Measurements from ENCODE around the gene STX8.

The STX8 gene

DNA sequence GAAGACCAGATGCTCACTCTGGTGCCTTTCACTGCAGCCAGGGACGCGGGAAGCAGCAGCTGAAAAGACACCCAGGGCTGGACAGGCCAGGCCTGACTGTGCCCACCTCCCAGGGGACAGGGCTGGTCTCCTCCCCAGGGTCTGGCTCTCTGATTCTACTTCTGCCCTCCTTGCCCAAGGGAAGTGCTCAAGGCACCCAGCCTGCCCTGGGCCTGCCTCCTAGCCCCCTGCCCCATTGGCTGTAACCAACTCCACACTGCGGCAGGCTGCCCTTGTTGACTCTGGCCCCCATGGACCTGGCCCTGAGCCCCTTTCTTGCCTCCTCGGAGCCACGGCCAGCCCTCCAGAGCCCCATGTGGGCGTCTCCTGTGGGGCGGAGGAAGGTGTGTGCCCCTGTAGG lies 341.9 kb downstream of the STX8 start:
- TF ChIP-seq, protein P1, sequence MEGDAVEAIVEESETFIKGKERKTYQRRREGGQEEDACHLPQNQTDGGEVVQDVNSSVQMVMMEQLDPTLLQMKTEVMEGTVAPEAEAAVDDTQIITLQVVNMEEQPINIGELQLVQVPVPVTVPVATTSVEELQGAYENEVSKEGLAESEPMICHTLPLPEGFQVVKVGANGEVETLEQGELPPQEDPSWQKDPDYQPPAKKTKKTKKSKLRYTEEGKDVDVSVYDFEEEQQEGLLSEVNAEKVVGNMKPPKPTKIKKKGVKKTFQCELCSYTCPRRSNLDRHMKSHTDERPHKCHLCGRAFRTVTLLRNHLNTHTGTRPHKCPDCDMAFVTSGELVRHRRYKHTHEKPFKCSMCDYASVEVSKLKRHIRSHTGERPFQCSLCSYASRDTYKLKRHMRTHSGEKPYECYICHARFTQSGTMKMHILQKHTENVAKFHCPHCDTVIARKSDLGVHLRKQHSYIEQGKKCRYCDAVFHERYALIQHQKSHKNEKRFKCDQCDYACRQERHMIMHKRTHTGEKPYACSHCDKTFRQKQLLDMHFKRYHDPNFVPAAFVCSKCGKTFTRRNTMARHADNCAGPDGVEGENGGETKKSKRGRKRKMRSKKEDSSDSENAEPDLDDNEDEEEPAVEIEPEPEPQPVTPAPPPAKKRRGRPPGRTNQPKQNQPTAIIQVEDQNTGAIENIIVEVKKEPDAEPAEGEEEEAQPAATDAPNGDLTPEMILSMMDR (IDR thresholded peaks at IDR 0.05; ENCODE audit: insufficient read depth, missing control alignments): no peak
- FAIRE-seq (no peak), DNase-seq (ENCODE audit: insufficient read length, low spot score) (no peak)

DNA sequence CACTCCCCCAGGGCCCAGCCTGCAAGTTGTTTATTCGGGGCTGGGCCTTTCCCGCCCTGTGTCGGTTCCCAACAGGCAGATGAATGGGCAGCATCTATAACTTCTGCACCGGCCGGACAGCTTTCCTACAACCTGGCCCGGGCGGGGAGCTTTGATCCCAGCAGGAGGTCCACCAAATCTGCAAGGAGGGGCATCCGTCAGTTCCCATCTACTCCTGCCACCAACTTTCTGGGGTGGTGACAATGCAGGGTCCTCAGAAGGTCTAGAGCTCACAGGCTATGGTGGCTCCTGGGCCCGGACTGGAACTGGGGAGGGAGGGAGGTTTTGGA lies 342.4 kb downstream of the STX8 start:
- DNase-seq (ENCODE audit: insufficient read length, low spot score) (no peak), FAIRE-seq (no peak)
- TF ChIP-seq, protein P1 (IDR thresholded peaks at IDR 0.05; ENCODE audit: insufficient read depth, missing control alignments): no peak

DNA sequence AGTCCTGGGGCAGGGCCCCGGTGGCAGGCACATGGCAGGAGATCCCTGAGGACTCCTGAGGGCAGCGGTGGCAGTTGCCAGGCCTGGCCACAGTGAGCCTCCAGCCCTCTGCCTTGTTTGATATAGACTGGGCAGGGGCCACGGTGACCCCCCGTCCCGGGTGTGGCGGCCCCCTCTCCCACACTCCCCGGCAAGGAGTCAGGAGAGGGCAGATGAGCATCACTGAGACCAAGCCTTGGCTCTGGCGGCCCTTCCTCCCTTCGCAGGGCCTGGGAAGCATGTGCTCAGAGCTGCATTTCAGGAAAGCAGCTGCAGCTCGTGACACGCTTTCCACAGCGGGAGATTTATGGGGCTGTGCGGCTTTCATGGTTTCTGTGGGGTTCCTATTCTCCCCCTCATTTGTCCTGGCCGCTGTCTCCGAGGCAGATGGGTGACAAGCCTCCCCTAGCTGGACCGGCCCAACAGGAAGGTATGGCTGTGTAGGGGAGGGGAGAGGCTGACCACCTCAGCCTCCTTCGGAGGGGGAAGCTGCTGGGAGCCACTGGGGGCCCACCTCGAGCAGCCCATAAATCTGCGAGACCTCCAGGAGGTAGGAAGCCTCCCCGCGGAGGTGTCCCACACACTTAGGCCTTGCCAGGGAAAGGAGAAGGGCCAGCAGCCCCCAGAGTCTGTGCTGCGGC lies 342.9 kb downstream of the STX8 start:
- FAIRE-seq (no peak), DNase-seq (ENCODE audit: insufficient read length, low spot score) (no peak)
- TF ChIP-seq, protein P1 (IDR thresholded peaks at IDR 0.05; ENCODE audit: insufficient read depth, missing control alignments): no peak

DNA sequence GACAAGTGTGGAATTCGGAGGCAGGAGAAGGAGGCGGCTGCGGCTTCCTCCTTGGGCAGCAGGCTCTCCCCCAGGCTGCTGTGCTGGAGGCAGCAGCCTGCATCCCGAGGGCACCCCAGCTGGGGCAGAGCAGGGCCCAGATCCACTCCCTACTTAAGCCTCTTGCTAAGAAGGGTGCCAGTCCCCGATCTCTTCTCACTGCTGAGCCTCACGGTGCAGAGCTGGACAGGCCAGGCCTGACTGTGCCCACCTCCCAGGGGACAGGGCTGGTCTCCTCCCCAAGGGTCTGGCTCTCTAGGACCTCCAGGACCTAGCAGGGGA lies 343.5 kb downstream of the STX8 start:
- TF ChIP-seq, protein P1 (IDR thresholded peaks at IDR 0.05; ENCODE audit: insufficient read depth, missing control alignments): no peak
- no peak for FAIRE-seq
- DNase-seq (ENCODE audit: insufficient read length, low spot score): no peak

DNA sequence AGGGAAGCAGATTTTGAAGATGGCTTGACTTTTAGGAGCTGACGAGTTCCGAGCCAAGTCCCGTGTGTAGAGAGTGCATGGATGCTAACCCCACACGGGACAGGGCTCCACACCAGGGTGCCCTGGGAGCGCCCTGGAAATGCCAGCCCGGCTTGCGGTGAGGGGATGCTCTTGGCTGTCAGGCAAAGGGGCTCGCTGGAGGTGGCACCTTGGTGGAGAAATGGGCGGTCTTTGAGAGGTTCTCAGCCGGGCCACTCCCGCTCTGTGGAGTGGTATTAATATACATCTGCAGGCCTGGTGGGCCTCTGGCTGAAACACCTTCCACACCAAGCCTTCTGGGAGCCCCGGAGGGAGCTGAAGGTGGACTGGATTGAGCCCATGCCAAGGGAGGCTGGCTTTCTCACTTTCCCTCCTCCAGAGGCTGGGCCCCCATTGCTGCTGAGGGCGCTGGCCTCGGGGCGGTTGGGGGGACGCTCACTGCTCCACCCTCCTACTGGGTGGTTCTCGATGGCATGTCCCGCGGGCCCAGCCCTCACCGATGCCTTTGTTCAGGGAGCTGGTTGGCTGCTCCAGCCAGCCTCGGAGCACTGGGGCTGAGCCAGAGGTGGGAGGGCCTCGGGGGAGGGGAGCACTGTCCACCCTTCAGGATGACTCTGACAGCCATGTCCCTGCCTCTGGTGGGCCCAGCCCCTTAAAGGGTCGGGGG lies 344.0 kb downstream of the STX8 start:
- DNase-seq (ENCODE audit: insufficient read length, low spot score) (no peak), FAIRE-seq (no peak)
- TF ChIP-seq, protein P1 (IDR thresholded peaks at IDR 0.05; ENCODE audit: insufficient read depth, missing control alignments): no peak

DNA sequence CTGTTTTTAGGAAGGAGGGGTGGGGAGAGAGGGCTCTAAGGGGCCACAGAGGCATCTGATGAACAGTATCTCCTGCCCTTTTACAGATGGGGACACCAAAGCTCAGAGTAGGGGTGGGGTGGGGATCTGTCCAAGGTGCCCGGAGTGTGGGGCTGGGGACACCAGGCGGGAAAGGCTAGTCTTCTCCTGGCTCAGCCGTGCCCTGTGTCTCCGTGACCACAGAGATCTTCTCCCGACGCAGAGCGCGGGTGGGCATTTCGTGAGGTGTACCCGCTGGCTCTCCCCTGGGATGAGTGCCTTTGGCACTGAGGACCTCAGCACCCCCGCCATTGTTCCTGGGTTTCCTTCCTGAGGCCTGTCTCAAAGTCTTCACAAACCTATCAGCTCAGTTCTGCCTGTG lies 344.8 kb downstream of the STX8 start:
- FAIRE-seq: no peak
- DNase-seq (ENCODE audit: insufficient read length, low spot score): no peak
- TF ChIP-seq, protein P1 (IDR thresholded peaks at IDR 0.05; ENCODE audit: insufficient read depth, missing control alignments): no peak

DNA sequence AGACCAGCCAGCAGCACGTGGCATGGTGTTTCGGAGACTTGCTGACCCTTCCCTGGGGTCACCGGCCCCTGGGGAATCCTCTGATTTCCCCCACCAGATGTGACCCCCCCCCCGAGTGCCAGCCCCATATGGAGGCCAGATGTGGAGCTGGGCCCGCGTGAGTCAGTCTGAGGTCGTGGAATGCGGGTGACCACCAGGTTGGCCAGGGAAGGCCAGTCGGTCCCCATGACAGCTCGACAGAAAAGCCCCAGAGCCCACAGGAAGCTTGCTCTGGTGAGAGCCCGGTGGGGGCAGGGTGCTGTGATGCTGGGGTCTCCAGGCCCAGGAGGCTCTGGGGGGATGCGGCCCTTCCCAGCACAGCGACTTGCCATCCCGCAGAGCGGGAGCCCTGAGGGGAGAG lies 345.3 kb downstream of the STX8 start:
- TF ChIP-seq, protein P1 (IDR thresholded peaks at IDR 0.05; ENCODE audit: insufficient read depth, missing control alignments): no peak
- DNase-seq (ENCODE audit: insufficient read length, low spot score) (no peak), FAIRE-seq (no peak)
